ENCODE results near the gene CDH5. TPM values are rescaled to one million over a fixed set of nuclear protein-coding genes. Genes with fewer than 3 reads are reported as not detected.
A peak's percentile ranks its signal among the peaks of the same experiment; 100 is the strongest.

Gene CDH5
- total and polyA plus RNA-seq, 7 donors, result 0.60 to 26.0 (median 12.6) TPM

DNA sequence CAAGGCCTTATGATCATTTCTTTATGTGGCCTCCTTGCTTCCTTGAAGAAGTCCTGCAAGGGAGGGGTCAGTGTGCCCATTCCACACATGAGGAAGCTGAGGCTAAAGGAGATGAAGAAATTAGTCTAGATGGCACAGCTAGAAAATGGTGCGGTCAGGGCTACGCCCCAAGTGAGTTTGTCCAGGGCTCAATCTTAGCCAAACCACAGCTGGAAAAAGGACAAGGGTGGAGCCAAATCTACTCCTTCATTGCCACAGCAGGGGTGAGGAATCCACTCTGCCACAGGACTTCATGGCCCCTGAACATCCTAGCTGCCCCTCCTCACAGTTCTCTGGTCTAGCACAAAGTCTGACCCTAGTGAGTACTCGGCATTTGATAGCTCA is 76.8 kb downstream of the CDH5 start:
- Histone ChIP-seq H3K27me3 (peaks cover 0 to 9% (median 0%) of the 10 kb centered on the region in 3 donors), H3K27ac (no peak overlapping the region), H3K9me3 (no peaks in the 10 kb centered on the region), H3K36me3 (no peaks in the 10 kb centered on the region), H3K4me3 (no peak overlapping the region), H3K4me1 (no peaks in the 10 kb centered on the region)
- WGBS, 2 donors, result 72 to 89% methylated on average over 3 of the region's 3 CpGs
- DNase-seq, result no peak
- TF ChIP-seq POLR2AphosphoS5 (IDR thresholded peaks at IDR 0.05) (no peak), CTCF (IDR thresholded peaks at IDR 0.05) (no peak), EP300 (IDR thresholded peaks at IDR 0.05) (no peak), POLR2A (IDR thresholded peaks at IDR 0.05) (no peak)
- intact Hi-C loops (cut with DNase I), result no loop called here

- Histone ChIP-seq H3K4me3 (no peak overlapping the region), H3K27me3 (peaks cover 0 to 9% (median 0%) of the 10 kb centered on the region in 3 donors), H3K36me3 (no peaks in the 10 kb centered on the region), H3K9me3 (no peaks in the 10 kb centered on the region), H3K4me1 (no peaks in the 10 kb centered on the region), H3K27ac (no peak overlapping the region)
- no peak for TF ChIP-seq CTCF (IDR thresholded peaks at IDR 0.05)
- TF ChIP-seq POLR2AphosphoS5 (IDR thresholded peaks at IDR 0.05), result no peak
- no peak for TF ChIP-seq POLR2A (IDR thresholded peaks at IDR 0.05)
- no peak for TF ChIP-seq EP300 (IDR thresholded peaks at IDR 0.05)
- 55 to 69% methylated on average over 3 of the region's 3 CpGs for WGBS, 2 donors
- DNase-seq, result no peak
- intact Hi-C loops (cut with DNase I), result no loop called here
These were observed 77.6 kb downstream of the CDH5 start for GRCh38 chr16:66444049-66444481.

DNA sequence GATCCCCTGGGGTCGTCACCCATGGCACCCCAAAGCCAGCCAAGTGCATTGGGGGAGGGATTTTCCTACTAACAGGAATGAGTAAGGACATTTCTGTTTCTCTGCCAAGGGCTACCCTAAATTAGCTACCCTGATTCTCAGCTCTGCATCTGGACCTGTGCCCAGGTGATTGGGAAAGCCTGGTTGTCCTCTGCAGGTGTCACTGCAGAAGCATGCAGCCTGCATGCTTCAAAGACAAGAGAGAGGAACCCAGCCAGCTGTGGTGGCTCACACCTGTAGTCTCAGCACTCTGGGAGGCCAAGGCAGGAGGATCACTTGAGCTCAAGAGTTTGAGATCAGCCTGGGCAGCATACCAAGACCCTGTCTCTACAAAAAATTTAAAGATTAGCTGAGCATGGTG is 80.2 kb downstream of the CDH5 start:
- Histone ChIP-seq H3K9me3 (no peaks in the 10 kb centered on the region), H3K27ac (no peak overlapping the region), H3K27me3 (peaks cover 0 to 9% (median 0%) of the 10 kb centered on the region in 3 donors), H3K4me3 (no peak overlapping the region), H3K4me1 (no peaks in the 10 kb centered on the region), H3K36me3 (no peaks in the 10 kb centered on the region)
- peak; percentile 38 for DNase-seq
- intact Hi-C loops (cut with DNase I), result no loop called here
- 78 to 84% methylated on average over 1 of the region's 1 CpG for WGBS, 2 donors
- TF ChIP-seq EP300 (IDR thresholded peaks at IDR 0.05) (no peak), POLR2A (IDR thresholded peaks at IDR 0.05) (no peak), POLR2AphosphoS5 (IDR thresholded peaks at IDR 0.05) (no peak), CTCF (IDR thresholded peaks at IDR 0.05) (no peak)

- intact Hi-C loops (cut with DNase I), result no loop called here
- no peaks in the 10 kb centered on the region for H3K9me3 ChIP-seq
These were observed 81.0 kb downstream of the CDH5 start for GRCh38 chr16:66447491-66447890.

More at GRCh38 chr16:66447491-66447890, 81.0 kb downstream of the CDH5 start:
- H3K4me1 ChIP-seq, result no peaks in the 10 kb centered on the region
- H3K36me3 ChIP-seq, result no peaks in the 10 kb centered on the region
- no peak overlapping the region for H3K4me3 ChIP-seq
- peaks cover 0 to 9% (median 0%) of the 10 kb centered on the region in 3 donors for H3K27me3 ChIP-seq
- DNase-seq, result peak; percentile 10
- H3K27ac ChIP-seq, result no peak overlapping the region
- TF ChIP-seq CTCF (IDR thresholded peaks at IDR 0.05) (no peak), POLR2A (IDR thresholded peaks at IDR 0.05) (no peak), POLR2AphosphoS5 (IDR thresholded peaks at IDR 0.05) (no peak), EP300 (IDR thresholded peaks at IDR 0.05) (no peak)
